Transverse colon (tissue), 4 donors: ENCODE measurements around the gene KCNA1.

Experiments used
- CTCF ChIP-seq, 5 experiments: fragments of 200-600 bp in 3 of 5; fragments of 450-650 bp in 2 of 5; sonication (generic) in 3 of 5; IDR thresholded peaks; 1 replicate in 2 of 5; 2 replicates in 3 of 5; pipeline ENCODE4 v1.5.1; 2016 to 2017; ENCODE audit warnings: antibody characterized with exemption in 5 of 5, inconsistent platforms in 3 of 5, mild to moderate bottlenecking in 2 of 5, moderate library complexity in 1 of 5
- POLR2A ChIP-seq: fragments of 450-650 bp; IDR thresholded peaks from one replicate; pipeline ENCODE4 v1.6.1; 2016; ENCODE audit warnings: antibody characterized with exemption, mild to moderate bottlenecking, moderate library complexity
- POLR2AphosphoS5 ChIP-seq, 3 donors: sonication (generic); formaldehyde crosslinking; IDR thresholded peaks; one replicate each; pipeline ENCODE4 v1.6.1; 2016; ENCODE audit warnings: antibody characterized with exemption in 3 of 3

- TF ChIP-seq CTCF (IDR thresholded peaks at IDR 0.05), result no peak
- TF ChIP-seq POLR2A, result no peak
- TF ChIP-seq POLR2AphosphoS5 (IDR thresholded peaks at IDR 0.05), result no peak
Measured at GRCh38 chr12:4959381-4959780, 49.7 kb downstream of the KCNA1 start.
